GM23248 (cell line): ENCODE data around the gene WDR27.

Experiments used
- EZH2 ChIP-seq: fragments of 200-600 bp; sonication (generic); IDR thresholded peaks from 2 replicates; pipeline ENCODE4 v1.6.1; 2018; ENCODE audit warnings: antibody characterized with exemption, mild to moderate bottlenecking; ENCODE audit not compliant: insufficient read depth, poor library complexity, severe bottlenecking
- EZH2phosphoT487 ChIP-seq: fragments of 200-600 bp; sonication (generic); IDR thresholded peaks from 2 replicates; pipeline ENCODE4 v1.6.1; 2018; ENCODE audit warnings: antibody characterized with exemption, moderate library complexity, mild to moderate bottlenecking, low read depth; ENCODE audit not compliant: insufficient read depth

DNA sequence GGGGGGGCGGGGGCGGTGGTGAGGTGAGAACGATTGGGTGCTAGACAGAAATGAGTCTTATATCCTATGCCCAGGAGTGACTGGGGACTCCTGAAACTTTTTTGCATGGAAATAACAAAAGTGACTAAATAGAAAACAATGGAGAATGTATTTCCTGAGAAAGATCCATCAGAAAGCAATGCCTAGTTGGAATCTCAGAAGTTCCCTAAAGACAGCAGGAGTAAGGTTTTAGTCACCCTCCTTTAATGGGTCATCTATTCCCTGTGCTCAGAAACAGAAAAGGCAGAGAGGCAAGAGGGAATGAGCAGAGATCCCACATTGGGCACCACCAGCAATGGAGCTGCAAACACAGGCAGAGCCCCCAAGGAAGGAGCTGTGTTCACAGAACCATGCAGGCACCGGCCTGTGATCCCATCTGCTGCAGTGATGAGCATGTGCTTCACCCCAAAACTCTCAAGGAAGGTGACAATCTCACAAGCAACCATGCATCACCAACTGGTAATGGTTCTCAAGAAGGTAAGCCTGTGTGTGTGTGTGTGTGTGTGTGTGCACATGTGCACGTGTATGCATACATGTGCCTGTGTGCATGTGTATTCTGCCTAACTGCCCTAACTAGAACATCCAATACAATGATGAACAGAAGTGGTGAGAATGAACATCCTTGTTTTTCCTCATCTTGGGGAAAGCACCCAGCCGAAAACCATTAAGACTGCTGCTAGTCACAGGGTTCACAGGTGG, 168.4 kb downstream of the WDR27 start:
- TF ChIP-seq EZH2 (no peak), EZH2phosphoT487 (no peak)
